ENCODE results near the gene REEP3. TPM values are rescaled to one million over a fixed set of nuclear protein-coding genes. Genes with fewer than 3 reads are reported as not detected.
"Not testable (repeated sequence)": the region's sequence is repeated elsewhere in the genome, so short reads cannot be mapped to it uniquely, and the experiment has no call there.

The REEP3 gene
- total RNA-seq, 2 experiments from 2014 or later: 22.8 to 26.9 TPM

DNA sequence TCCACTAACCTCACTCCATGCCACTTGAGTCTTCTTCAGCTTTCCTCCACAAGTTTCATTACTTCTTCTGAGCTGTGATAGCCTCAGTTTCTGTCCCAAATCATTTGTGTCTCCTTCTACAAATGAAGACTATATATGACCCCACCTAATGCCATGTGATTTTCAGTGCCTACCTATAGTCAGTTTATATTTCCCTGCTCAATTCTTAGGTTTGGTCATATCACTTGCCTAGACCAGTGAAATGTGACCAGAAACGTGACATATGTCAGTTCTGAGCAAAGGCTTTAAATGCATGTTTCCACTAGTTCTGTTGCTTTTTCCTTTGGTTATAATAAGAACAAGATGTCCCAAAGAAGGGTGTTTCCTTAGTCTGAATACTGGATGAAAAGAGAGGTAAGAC lies 24.6 kb upstream of the REEP3 start:
- H3K4me1 Mint-ChIP-seq: peaks cover 1% of the 10 kb centered on the region
- no peak overlapping the region for H3K4me3 Mint-ChIP-seq
- DNase-seq: no peak
- POLR2A ChIA-PET: no interaction called here
- H3K27ac Mint-ChIP-seq: no peak overlapping the region
- H3K9me3 Mint-ChIP-seq: no peaks in the 10 kb centered on the region
- H3K27me3 Mint-ChIP-seq: no peaks in the 10 kb centered on the region
- CTCF ChIA-PET: no interaction called here
- peaks cover 7% of the 10 kb centered on the region for H3K36me3 Mint-ChIP-seq (ENCODE audit: low read depth)

DNA sequence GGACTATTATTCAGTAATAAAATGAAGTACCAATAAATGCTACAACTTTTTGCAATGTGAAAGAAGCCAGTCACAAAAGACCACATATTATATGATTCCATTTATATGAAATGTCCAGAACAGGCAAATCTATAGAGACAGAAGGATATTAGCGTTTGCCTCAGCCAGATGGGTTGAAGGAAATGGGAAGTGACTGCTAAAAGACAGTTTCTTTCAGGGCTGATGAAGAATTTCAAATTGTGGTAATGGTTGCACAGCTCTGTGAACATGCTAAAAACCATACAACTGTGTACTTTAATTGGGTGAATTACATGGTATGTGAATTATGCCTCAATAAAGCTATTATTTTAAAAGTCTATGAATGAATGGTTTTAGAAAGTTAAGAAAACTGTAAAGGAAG lies 23.9 kb upstream of the REEP3 start:
- no peak overlapping the region for H3K27ac Mint-ChIP-seq
- ChIA-PET CTCF (no interaction called here), POLR2A (interaction anchor here (0.6 kb wide), 1 partner anchor 17 kb away, joined by 4 read pairs; no protein-coding TSS in a partner anchor)
- peaks cover 5% of the 10 kb centered on the region for H3K36me3 Mint-ChIP-seq (ENCODE audit: low read depth)
- peaks cover 1% of the 10 kb centered on the region for H3K4me1 Mint-ChIP-seq
- no peak for DNase-seq
- H3K9me3 Mint-ChIP-seq: no peaks in the 10 kb centered on the region
- H3K4me3 Mint-ChIP-seq: no peak overlapping the region
- H3K27me3 Mint-ChIP-seq: no peaks in the 10 kb centered on the region

DNA sequence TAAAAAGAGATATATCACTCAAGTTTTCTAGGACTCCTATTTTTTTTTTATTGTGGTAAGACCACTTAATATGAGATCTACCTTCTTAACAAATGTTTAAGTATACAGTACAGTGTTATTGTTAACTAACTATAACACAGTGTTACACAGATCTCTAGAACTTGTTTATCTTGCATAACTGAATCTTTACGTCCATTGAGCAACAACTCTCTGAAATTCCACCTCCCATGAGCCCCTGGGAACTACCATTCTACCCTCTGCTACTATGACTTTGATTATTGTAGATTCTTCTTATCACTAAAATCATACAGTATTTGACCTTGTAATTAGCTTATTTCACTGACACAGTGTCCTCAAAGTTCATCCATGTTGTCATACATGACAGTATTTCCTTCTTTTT lies 22.5 kb upstream of the REEP3 start:
- Mint-ChIP-seq H3K9me3 (no peaks in the 10 kb centered on the region), H3K36me3 (ENCODE audit: low read depth) (peaks cover 5% of the 10 kb centered on the region), H3K4me1 (no peaks in the 10 kb centered on the region), H3K4me3 (no peak overlapping the region), H3K27me3 (no peaks in the 10 kb centered on the region), H3K27ac (no peak overlapping the region)
- no peak for DNase-seq
- POLR2A ChIA-PET: no interaction called here
- CTCF ChIA-PET: no interaction called here

GRCh38 chr10:63500551-63500950 lies 20.6 kb upstream of the REEP3 start:
- CTCF ChIA-PET: not testable (repeated sequence)

GRCh38 chr10:63501954-63502353 lies 19.2 kb upstream of the REEP3 start:
- CTCF ChIA-PET: interaction anchor here (1.5 to 1.7 kb wide), 2 partner anchors 9 to 128 kb away, joined by 5 to 8 read pairs; no protein-coding TSS in a partner anchor

More at GRCh38 chr10:63500551-63500950, 20.6 kb upstream of the REEP3 start:
- H3K27me3 Mint-ChIP-seq; H3K27ac Mint-ChIP-seq; POLR2A ChIA-PET; H3K36me3 Mint-ChIP-seq (ENCODE audit: low read depth); DNase-seq; H3K4me3 Mint-ChIP-seq; H3K4me1 Mint-ChIP-seq; H3K9me3 Mint-ChIP-seq: not testable (repeated sequence)

DNA sequence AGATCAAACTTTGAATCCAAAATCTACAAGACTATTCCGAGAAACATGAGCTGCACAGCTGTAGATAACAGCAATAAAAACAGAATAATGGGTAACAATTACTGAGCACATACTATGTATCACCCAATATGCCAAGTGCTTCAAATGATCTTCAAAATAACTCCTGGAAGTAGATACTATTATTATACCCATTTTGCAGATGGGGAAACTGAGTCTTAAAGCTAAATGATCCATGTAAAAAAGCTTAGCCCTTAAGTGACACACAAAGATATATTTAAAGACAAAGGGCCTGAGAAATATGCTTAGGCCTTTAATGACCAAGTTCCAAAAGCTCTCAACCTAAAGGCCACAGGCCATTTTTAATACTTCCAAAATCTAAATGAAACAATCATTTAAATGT lies 18.4 kb upstream of the REEP3 start:
- ChIA-PET CTCF (interaction anchor here (1.5 to 1.7 kb wide), 2 partner anchors 10 to 127 kb away, joined by 5 to 8 read pairs; no protein-coding TSS in a partner anchor), POLR2A (interaction anchor here (0.8 kb wide), 1 partner anchor 13 kb away, joined by 3 read pairs; no protein-coding TSS in a partner anchor)
- Mint-ChIP-seq H3K4me1 (no peaks in the 10 kb centered on the region), H3K36me3 (ENCODE audit: low read depth) (no peaks in the 10 kb centered on the region), H3K27me3 (no peaks in the 10 kb centered on the region), H3K27ac (no peak overlapping the region), H3K4me3 (no peak overlapping the region), H3K9me3 (no peaks in the 10 kb centered on the region)
- DNase-seq: no peak

More at GRCh38 chr10:63501954-63502353, 19.2 kb upstream of the REEP3 start:
- DNase-seq: no peak
- H3K4me1 Mint-ChIP-seq: no peaks in the 10 kb centered on the region
- no peaks in the 10 kb centered on the region for H3K9me3 Mint-ChIP-seq
- no peaks in the 10 kb centered on the region for H3K36me3 Mint-ChIP-seq (ENCODE audit: low read depth)
- POLR2A ChIA-PET: no interaction called here
- H3K4me3 Mint-ChIP-seq: no peak overlapping the region
- H3K27me3 Mint-ChIP-seq: no peaks in the 10 kb centered on the region
- H3K27ac Mint-ChIP-seq: no peak overlapping the region

DNA sequence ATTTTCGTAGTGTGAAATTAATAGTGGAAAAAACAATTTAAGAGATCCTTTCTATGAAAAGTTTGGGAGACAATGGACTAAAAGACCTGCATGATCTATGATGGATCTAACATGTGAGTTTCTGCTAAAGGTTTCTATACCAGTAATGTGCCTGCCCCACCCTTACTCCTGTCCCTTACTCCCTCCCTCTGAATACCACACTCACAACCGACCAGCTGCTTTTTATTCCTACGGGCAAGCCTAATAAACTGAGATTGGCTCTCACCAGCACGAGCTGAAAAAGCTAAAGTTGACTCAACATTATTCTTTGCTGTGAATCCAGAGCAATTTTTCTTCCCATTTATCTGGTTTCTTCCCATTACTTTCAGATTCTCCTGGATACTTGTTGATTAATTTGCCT lies 17.8 kb upstream of the REEP3 start:
- CTCF ChIA-PET: interaction anchor here (1.7 kb wide), 1 partner anchor 10 kb away, joined by 5 read pairs; no protein-coding TSS in a partner anchor
- no peak overlapping the region for H3K4me3 Mint-ChIP-seq
- H3K9me3 Mint-ChIP-seq: no peaks in the 10 kb centered on the region
- H3K27ac Mint-ChIP-seq: no peak overlapping the region
- POLR2A ChIA-PET: no interaction called here
- no peak for DNase-seq
- no peaks in the 10 kb centered on the region for H3K27me3 Mint-ChIP-seq
- H3K4me1 Mint-ChIP-seq: no peaks in the 10 kb centered on the region
- H3K36me3 Mint-ChIP-seq (ENCODE audit: low read depth): no peaks in the 10 kb centered on the region

DNA sequence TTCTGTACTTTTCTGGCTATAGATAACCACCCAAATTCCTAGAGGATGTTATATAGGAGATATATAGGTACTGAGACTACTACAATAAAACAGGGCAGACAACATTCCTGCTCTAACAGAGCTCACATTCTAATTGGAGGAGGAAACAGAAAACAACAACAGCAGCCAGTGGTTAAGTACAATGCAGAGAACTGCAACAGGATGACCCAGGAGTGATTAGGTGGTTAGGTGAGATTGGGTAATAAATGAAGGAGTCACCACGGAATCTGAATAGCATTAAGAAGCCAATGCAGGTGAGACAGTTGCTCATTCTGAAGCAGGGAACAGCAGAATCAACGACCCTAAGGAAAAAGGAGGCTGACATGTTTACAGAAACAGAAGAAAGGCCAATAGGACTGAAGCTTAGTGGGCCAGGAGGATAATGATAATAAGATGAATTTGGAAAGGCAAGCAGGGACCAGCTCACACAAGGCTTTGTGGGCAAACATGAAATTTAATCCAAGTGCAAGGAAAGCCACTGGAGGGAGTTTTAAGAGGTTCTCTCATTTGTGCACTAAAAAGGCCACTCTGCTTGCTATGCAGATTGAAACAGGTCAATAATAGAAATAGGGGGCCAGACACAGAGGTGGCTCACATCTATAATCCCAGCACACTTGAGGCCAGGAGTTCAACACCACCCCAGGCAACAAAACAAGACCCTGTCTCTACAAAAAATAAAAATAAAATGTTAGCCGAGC lies 16.9 kb upstream of the REEP3 start:
- no peak overlapping the region for H3K4me3 Mint-ChIP-seq
- POLR2A ChIA-PET: no interaction called here
- CTCF ChIA-PET: no interaction called here
- H3K4me1 Mint-ChIP-seq: peaks cover under 1% of the 10 kb centered on the region
- H3K36me3 Mint-ChIP-seq (ENCODE audit: low read depth): no peaks in the 10 kb centered on the region
- no peak for DNase-seq
- H3K27me3 Mint-ChIP-seq: no peaks in the 10 kb centered on the region
- no peak overlapping the region for H3K27ac Mint-ChIP-seq
- H3K9me3 Mint-ChIP-seq: no peaks in the 10 kb centered on the region

DNA sequence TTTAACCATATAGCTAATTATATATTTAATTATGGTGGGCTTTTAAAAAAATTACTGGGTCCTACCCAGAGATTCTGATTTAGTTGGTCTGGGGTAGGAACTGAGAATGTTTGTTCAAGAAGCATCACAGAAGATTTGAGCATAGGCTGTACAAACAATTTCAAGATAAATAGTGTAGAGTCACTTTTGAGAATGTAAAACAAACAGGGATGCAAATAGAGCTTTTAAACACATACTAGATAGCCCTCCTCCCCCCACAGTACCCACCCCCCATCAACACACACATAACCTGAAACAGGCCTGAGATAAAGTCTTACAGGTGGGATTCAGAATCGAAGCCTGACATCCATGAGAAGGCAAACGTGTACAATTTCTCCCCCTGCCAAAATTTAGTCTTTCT lies 15.6 kb upstream of the REEP3 start:
- Mint-ChIP-seq H3K4me3 (no peak overlapping the region), H3K36me3 (ENCODE audit: low read depth) (no peaks in the 10 kb centered on the region), H3K4me1 (peaks cover 4% of the 10 kb centered on the region), H3K27me3 (no peaks in the 10 kb centered on the region), H3K9me3 (no peaks in the 10 kb centered on the region), H3K27ac (no peak overlapping the region)
- ChIA-PET POLR2A (interaction anchor here (1.7 kb wide), 1 partner anchor 17 kb away, joined by 4 read pairs; no protein-coding TSS in a partner anchor), CTCF (no interaction called here)
- no peak for DNase-seq

- CTCF ChIA-PET: no interaction called here
- H3K36me3 Mint-ChIP-seq (ENCODE audit: low read depth): no peaks in the 10 kb centered on the region
- H3K9me3 Mint-ChIP-seq: no peaks in the 10 kb centered on the region
- H3K27ac Mint-ChIP-seq: no peak overlapping the region
- DNase-seq: no peak
- POLR2A ChIA-PET: interaction anchor here (1.7 kb wide), 1 partner anchor 16 kb away, joined by 4 read pairs; no protein-coding TSS in a partner anchor
- peaks cover 4% of the 10 kb centered on the region for H3K4me1 Mint-ChIP-seq
- H3K27me3 Mint-ChIP-seq: no peaks in the 10 kb centered on the region
- no peak overlapping the region for H3K4me3 Mint-ChIP-seq
Measured at GRCh38 chr10:63506554-63506953, 14.6 kb upstream of the REEP3 start.

- peak; percentile 34 for DNase-seq
- ChIA-PET POLR2A (interaction anchor here (0.7 to 2.9 kb wide), 4 partner anchors 18 to 341 kb away, joined by 3 to 10 read pairs (median 4); no protein-coding TSS in a partner anchor), CTCF (no interaction called here)
- Mint-ChIP-seq H3K4me3 (peak overlapping the region; percentile 1), H3K9me3 (peaks cover 14% of the 10 kb centered on the region), H3K36me3 (ENCODE audit: low read depth) (peaks cover 35% of the 10 kb centered on the region), H3K27ac (peak overlapping the region; percentile 9), H3K27me3 (no peaks in the 10 kb centered on the region), H3K4me1 (peaks cover 60% of the 10 kb centered on the region)
Measured at GRCh38 chr10:63515002-63515763, 6.0 kb upstream of the REEP3 start.

- ChIA-PET CTCF (interaction anchor here (0.6 kb wide), 1 partner anchor 93 kb away, joined by 3 read pairs; no protein-coding TSS in a partner anchor), POLR2A (interaction anchor here (2.9 kb wide), 1 partner anchor 248 kb away, joined by 10 read pairs; no protein-coding TSS in a partner anchor)
- H3K36me3 Mint-ChIP-seq (ENCODE audit: low read depth): peaks cover 35% of the 10 kb centered on the region
- no peak overlapping the region for H3K27ac Mint-ChIP-seq
- peaks cover 14% of the 10 kb centered on the region for H3K9me3 Mint-ChIP-seq
- peaks cover 65% of the 10 kb centered on the region for H3K4me1 Mint-ChIP-seq
- H3K4me3 Mint-ChIP-seq: no peak overlapping the region
- H3K27me3 Mint-ChIP-seq: no peaks in the 10 kb centered on the region
- DNase-seq: no peak
Measured at GRCh38 chr10:63516207-63516606, 5.0 kb upstream of the REEP3 start.

- peak overlapping the region; percentile 15 for H3K4me3 Mint-ChIP-seq
- no peaks in the 10 kb centered on the region for H3K27me3 Mint-ChIP-seq
- H3K36me3 Mint-ChIP-seq (ENCODE audit: low read depth): peaks cover 24% of the 10 kb centered on the region
- ChIA-PET CTCF (interaction anchor here (1.4 to 2.8 kb wide), 2 partner anchors 111 to 249 kb away, joined by 3 to 12 read pairs; no protein-coding TSS in a partner anchor), POLR2A (no interaction called here)
- H3K9me3 Mint-ChIP-seq: peaks cover 6% of the 10 kb centered on the region
- H3K4me1 Mint-ChIP-seq: peaks cover 84% of the 10 kb centered on the region
- DNase-seq: no peak
- H3K27ac Mint-ChIP-seq: no peak overlapping the region
Measured at GRCh38 chr10:63518690-63519288, 2.4 kb upstream of the REEP3 start.
